Activated CD8-positive, alpha-beta T cell treated with anti-CD3 and anti-CD28 coated beads, Interleukin-2, amount 10 ng/mL, durations not matched to agents 7 days and 5 days (primary cell): ENCODE results near the gene ZNF436. TPM values are rescaled to one million over a fixed set of nuclear protein-coding genes. Genes with fewer than 3 reads are reported as not detected.
"Not testable (repeated sequence)": the region's sequence is repeated elsewhere in the genome, so short reads cannot be mapped to it uniquely, and the experiment has no call there.

Experiments used
- ATAC-seq: fragments of 150-1000 bp; cut with Tn5 transposase; one replicate; pipeline ENCODE4 v1.10.0; 2021; ENCODE audit warnings: moderate library complexity
- CTCF ChIA-PET: fragments of 350-600 bp; sonication (Branson Sonifier 250); formaldehyde crosslinking; loops from one replicate; lab custom pipeline; 2021; ENCODE audit warnings: antibody characterized with exemption; lab: Charles Lee
- POLR2A ChIA-PET: fragments of 350-600 bp; sonication (Branson Sonifier 250); formaldehyde crosslinking; loops from one replicate; lab custom pipeline; 2021; ENCODE audit warnings: antibody characterized with exemption; lab: Charles Lee
- DNase-seq: peaks from one replicate; pipeline ENCODE4 v3.0.0-alpha.2; 2020
- H3K27ac Mint-ChIP-seq: one replicate; pipeline ENCODE4 v1.8.0; 2021; ENCODE audit warnings: mild to moderate bottlenecking, mixed read lengths
- H3K27me3 Mint-ChIP-seq: one replicate; pipeline ENCODE4 v1.8.0; 2021; ENCODE audit warnings: low read depth, mixed read lengths
- H3K36me3 Mint-ChIP-seq: one replicate; pipeline ENCODE4 v1.8.0; 2021; ENCODE audit warnings: low read depth, mixed read lengths
- H3K4me1 Mint-ChIP-seq: one replicate; pipeline ENCODE4 v1.8.0; 2021; ENCODE audit warnings: low read depth, mixed read lengths
- H3K4me3 Mint-ChIP-seq: one replicate; pipeline ENCODE4 v1.8.0; 2021; ENCODE audit warnings: mild to moderate bottlenecking, mixed read lengths
- H3K9me3 Mint-ChIP-seq: one replicate; pipeline ENCODE4 v1.8.0; 2022; ENCODE audit warnings: mixed read lengths; ENCODE audit not compliant: insufficient read depth
- total RNA-seq, 2 experiments: library from RNA; stranded (reverse); gene quantifications; one replicate each; pipeline ENCODE4 v1.2.3, GENCODE V29; 2021

ZNF436 gene
- total RNA-seq, 2 experiments from 2014 or later = 5.0 to 5.4 TPM

DNA sequence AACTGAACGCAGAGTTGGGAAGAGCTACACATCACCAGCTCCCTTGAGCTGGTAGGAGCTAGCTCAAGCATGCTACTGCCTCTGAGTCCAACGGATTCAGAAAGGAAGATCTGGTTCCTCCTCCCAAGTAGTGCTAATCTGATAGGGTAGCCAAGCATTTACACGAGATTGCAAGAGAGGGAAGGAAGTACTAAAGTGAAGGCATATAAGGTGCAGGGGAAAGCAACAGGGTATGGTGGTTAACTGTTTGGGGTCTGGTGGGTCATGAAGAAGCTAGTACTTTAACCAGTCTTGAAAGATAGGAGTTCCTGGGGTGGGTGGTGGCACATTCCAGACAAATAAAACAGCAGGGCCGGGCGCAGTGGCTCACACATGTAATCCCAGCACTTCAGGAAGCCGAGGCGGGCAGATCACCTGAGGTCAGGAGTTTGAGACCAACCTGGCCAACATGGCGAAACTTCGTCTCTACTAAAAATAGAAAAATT, 20.2 kb upstream of the ZNF436 start:
- ATAC-seq = no peak
- H3K4me3 Mint-ChIP-seq = no peak overlapping the region
- H3K27ac Mint-ChIP-seq = no peak overlapping the region
- ChIA-PET POLR2A (interaction anchor here (0.7 kb wide), 1 partner anchor 168 kb away, joined by 3 read pairs; no protein-coding TSS in a partner anchor), CTCF (interaction anchor here (0.5 to 5.3 kb wide), 3 partner anchors 14 to 109 kb away, joined by 3 to 21 read pairs (median 4); partner anchors contain the start of gene HNRNPR)
- no peaks in the 10 kb centered on the region for H3K9me3 Mint-ChIP-seq
- DNase-seq = no peak
- H3K36me3 Mint-ChIP-seq = no peaks in the 10 kb centered on the region
- H3K27me3 Mint-ChIP-seq = no peaks in the 10 kb centered on the region
- H3K4me1 Mint-ChIP-seq = no peaks in the 10 kb centered on the region

DNA sequence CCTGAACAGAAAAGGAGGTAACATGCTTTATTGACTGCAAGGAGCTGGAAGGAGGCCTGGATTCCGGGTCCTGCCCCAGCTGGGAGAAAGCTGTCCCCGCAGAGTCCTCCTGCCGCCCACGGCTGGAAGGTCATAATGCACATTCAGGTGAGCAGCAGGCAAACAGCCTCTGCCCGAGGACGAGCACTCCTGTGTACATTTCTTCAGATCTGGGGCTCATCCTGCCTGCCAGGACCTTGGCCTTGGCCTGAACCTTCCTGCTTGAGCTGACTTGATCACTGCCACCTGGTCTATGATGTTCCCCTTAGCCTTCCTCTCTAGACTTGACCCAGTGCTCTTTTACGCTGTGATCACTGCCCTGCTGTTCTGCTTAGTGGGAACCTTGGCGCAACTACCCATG, 17.9 kb upstream of the ZNF436 start:
- H3K36me3 Mint-ChIP-seq = no peaks in the 10 kb centered on the region
- no peak for ATAC-seq
- H3K27ac Mint-ChIP-seq = no peak overlapping the region
- DNase-seq = no peak
- H3K4me1 Mint-ChIP-seq = no peaks in the 10 kb centered on the region
- no peaks in the 10 kb centered on the region for H3K27me3 Mint-ChIP-seq
- POLR2A ChIA-PET = no interaction called here
- H3K9me3 Mint-ChIP-seq = no peaks in the 10 kb centered on the region
- no peak overlapping the region for H3K4me3 Mint-ChIP-seq
- CTCF ChIA-PET = interaction anchor here (5.3 kb wide), 1 partner anchor 16 kb away, joined by 21 read pairs; no protein-coding TSS in a partner anchor

DNA sequence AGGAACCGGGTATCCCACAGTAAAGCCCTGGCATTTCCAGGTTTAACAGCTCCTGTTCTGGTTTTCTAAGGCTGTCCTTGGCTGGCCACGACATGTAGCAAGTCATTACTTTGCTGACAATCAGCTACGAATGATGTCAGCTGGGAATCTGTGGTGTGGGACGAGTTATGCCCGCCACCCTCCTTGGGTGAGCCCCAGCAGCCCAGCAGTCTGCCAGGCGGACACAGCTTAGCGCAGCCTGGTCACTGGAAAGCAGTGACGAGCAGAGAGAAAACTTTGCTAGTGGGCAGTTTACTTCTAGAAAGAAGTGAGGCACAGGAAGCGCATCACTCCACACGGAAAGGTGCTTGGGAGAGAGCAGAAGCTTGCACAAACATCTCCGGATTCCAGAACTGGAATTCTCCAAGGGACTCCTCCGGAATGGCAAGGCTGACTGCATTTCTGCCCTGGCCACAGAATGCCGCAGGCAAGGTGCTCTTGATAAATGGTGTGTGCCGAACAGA, 15.5 kb upstream of the ZNF436 start:
- no peaks in the 10 kb centered on the region for H3K27me3 Mint-ChIP-seq
- H3K4me1 Mint-ChIP-seq = no peaks in the 10 kb centered on the region
- no peak for DNase-seq
- CTCF ChIA-PET = interaction anchor here (1.1 kb wide), 1 partner anchor 19 kb away, joined by 5 read pairs; no protein-coding TSS in a partner anchor
- no peaks in the 10 kb centered on the region for H3K36me3 Mint-ChIP-seq
- H3K27ac Mint-ChIP-seq = no peak overlapping the region
- H3K9me3 Mint-ChIP-seq = no peaks in the 10 kb centered on the region
- ATAC-seq = no peak
- no peak overlapping the region for H3K4me3 Mint-ChIP-seq
- POLR2A ChIA-PET = no interaction called here

- H3K4me1 Mint-ChIP-seq = no peaks in the 10 kb centered on the region
- H3K27ac Mint-ChIP-seq = no peak overlapping the region
- no peak for ATAC-seq
- no peak for DNase-seq
- H3K4me3 Mint-ChIP-seq = no peak overlapping the region
- ChIA-PET POLR2A (no interaction called here), CTCF (interaction anchor here (1.1 kb wide), 1 partner anchor 20 kb away, joined by 5 read pairs; no protein-coding TSS in a partner anchor)
- no peaks in the 10 kb centered on the region for H3K36me3 Mint-ChIP-seq
- H3K27me3 Mint-ChIP-seq = no peaks in the 10 kb centered on the region
- no peaks in the 10 kb centered on the region for H3K9me3 Mint-ChIP-seq
Measured at GRCh38 chr1:23384312-23385058, 14.8 kb upstream of the ZNF436 start.

DNA sequence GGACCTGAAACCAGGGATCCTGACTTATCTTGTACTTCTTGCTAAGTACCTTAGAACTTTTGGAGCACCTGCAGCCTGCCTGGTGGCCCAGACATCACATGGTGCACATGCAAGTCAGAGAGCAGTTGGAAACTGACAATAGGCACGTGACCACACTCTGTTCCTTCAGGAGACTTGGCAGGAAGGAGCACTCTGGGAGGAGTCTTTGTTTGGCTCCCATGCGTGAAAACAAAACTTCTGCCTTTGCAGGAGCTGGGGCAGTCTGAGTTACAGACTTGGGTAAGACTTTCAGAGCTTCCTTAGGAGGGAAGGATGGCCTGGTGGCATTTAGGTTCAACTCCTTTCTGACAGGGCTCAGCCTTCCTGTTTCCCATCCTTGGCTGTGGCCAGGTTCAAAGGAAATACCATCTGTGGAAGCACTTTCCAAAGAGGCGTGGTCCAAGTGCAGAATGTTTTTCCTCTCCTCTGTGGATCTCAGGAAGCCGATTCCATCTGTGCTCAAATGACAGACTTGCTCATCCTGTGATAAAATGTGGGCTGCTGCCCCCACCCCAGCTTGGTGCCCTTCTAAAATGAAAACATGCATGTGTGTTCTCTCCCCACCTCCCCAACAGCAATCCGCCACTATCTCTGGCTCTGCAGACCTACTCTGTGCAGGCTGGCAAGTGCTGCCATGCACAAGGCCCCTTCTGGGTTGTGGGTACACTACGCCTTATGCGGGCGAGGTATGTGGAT, 14.1 kb upstream of the ZNF436 start:
- DNase-seq = no peak
- H3K9me3 Mint-ChIP-seq = no peaks in the 10 kb centered on the region
- ChIA-PET POLR2A (no interaction called here), CTCF (no interaction called here)
- no peaks in the 10 kb centered on the region for H3K27me3 Mint-ChIP-seq
- no peaks in the 10 kb centered on the region for H3K36me3 Mint-ChIP-seq
- ATAC-seq = no peak
- no peak overlapping the region for H3K4me3 Mint-ChIP-seq
- no peaks in the 10 kb centered on the region for H3K4me1 Mint-ChIP-seq
- no peak overlapping the region for H3K27ac Mint-ChIP-seq

- ChIA-PET POLR2A (no interaction called here), CTCF (no interaction called here)
- ATAC-seq (no peak), DNase-seq (no peak)
- no peaks in the 10 kb centered on the region for H3K4me1 Mint-ChIP-seq
- H3K27ac Mint-ChIP-seq = no peak overlapping the region
- H3K4me3 Mint-ChIP-seq = no peak overlapping the region
- H3K36me3 Mint-ChIP-seq = no peaks in the 10 kb centered on the region
- H3K27me3 Mint-ChIP-seq = no peaks in the 10 kb centered on the region
- no peaks in the 10 kb centered on the region for H3K9me3 Mint-ChIP-seq
Measured at GRCh38 chr1:23381233-23381885, 11.7 kb upstream of the ZNF436 start.

GRCh38 chr1:23380719-23381118, 11.1 kb upstream of the ZNF436 start:
- H3K9me3 Mint-ChIP-seq = no peaks in the 10 kb centered on the region
- no peaks in the 10 kb centered on the region for H3K36me3 Mint-ChIP-seq
- no peak for DNase-seq
- H3K4me3 Mint-ChIP-seq = no peak overlapping the region
- H3K27me3 Mint-ChIP-seq = no peaks in the 10 kb centered on the region
- CTCF ChIA-PET = no interaction called here
- ATAC-seq = no peak
- H3K4me1 Mint-ChIP-seq = no peaks in the 10 kb centered on the region
- H3K27ac Mint-ChIP-seq = no peak overlapping the region
- POLR2A ChIA-PET = no interaction called here

DNA sequence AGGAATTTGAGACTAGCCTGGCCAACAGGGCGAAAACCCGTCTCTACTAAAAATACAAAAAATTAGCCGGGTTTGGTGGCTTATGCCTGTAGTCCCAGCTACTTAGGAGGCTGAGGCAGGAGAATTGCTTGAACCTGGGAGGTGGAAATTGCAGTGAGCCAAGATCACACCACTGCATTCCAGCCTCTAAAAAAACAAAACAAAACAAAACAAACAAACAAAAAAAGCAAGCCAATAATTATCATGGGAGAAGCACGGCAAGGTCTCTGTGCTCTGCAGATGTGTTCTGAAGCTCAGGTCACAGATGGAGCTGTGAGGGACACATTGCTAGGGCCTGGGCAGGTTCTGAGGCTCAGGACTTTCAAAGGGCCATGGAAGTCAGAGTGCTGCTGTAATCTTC, 10.6 kb upstream of the ZNF436 start:
- POLR2A ChIA-PET, ATAC-seq, DNase-seq, H3K4me3 Mint-ChIP-seq, H3K9me3 Mint-ChIP-seq, H3K27me3 Mint-ChIP-seq, H3K4me1 Mint-ChIP-seq, CTCF ChIA-PET, H3K27ac Mint-ChIP-seq, H3K36me3 Mint-ChIP-seq: not testable (repeated sequence)

GRCh38 chr1:23376890-23377811, 7.5 kb upstream of the ZNF436 start:
- Mint-ChIP-seq H3K4me1 (no peaks in the 10 kb centered on the region), H3K36me3 (no peaks in the 10 kb centered on the region), H3K27me3 (no peaks in the 10 kb centered on the region), H3K9me3 (no peaks in the 10 kb centered on the region), H3K4me3 (no peak overlapping the region), H3K27ac (no peak overlapping the region)
- DNase-seq (no peak), ATAC-seq (no peak)
- CTCF ChIA-PET = interaction anchor here (0.6 kb wide), 1 partner anchor 36 kb away, joined by 3 read pairs; no protein-coding TSS in a partner anchor
- POLR2A ChIA-PET = no interaction called here

GRCh38 chr1:23374079-23374735, 4.6 kb upstream of the ZNF436 start:
- not testable (repeated sequence) for DNase-seq, H3K4me3 Mint-ChIP-seq, H3K27ac Mint-ChIP-seq, ATAC-seq, H3K36me3 Mint-ChIP-seq, H3K9me3 Mint-ChIP-seq, H3K27me3 Mint-ChIP-seq
- CTCF ChIA-PET = interaction anchor here (0.8 kb wide), 1 partner anchor 29 kb away, joined by 3 read pairs; no protein-coding TSS in a partner anchor
- peaks cover 16% of the 10 kb centered on the region for H3K4me1 Mint-ChIP-seq
- POLR2A ChIA-PET = interaction anchor here (1.6 kb wide), 1 partner anchor 30 kb away, joined by 4 read pairs; the partner anchor contains the start of gene HNRNPR
